Osteoblast (primary cell): ENCODE measurements around the gene TRPV4. TPM values are rescaled to one million over a fixed set of nuclear protein-coding genes. Genes with fewer than 3 reads are reported as not detected.

Source experiments
- DNase-seq: peaks from one replicate; pipeline ENCODE4 v3.0.0; 2011; ENCODE audit warnings: low spot score, mixed read lengths; ENCODE audit not compliant: insufficient read length; ENCODE audit errors: missing footprints
- H2AFZ ChIP-seq: 2 replicates; pipeline ENCODE4 v1.6.0; 2011; ENCODE audit warnings: mild to moderate bottlenecking, low read length
- H3K27ac ChIP-seq: 2 replicates; pipeline ENCODE4 v1.5.1; 2011; ENCODE audit warnings: mild to moderate bottlenecking, low read depth, low read length, moderate library complexity
- H3K27me3 ChIP-seq: 2 replicates; pipeline ENCODE4 v1.6.0; 2012; ENCODE audit warnings: mild to moderate bottlenecking, control low read depth, inconsistent platforms, low read length, moderate library complexity; ENCODE audit not compliant: insufficient read depth
- H3K36me3 ChIP-seq: 2 replicates; pipeline ENCODE4 v1.5.1; 2011; ENCODE audit warnings: mild to moderate bottlenecking, low read length, control low read depth, moderate library complexity; ENCODE audit not compliant: insufficient read depth
- H3K4me1 ChIP-seq: 2 replicates; pipeline ENCODE4 v1.5.1; 2011; ENCODE audit warnings: mild to moderate bottlenecking, low read length, control low read depth, moderate library complexity; ENCODE audit not compliant: insufficient read depth
- H3K4me2 ChIP-seq: 2 replicates; pipeline ENCODE4 v1.6.0; 2011; ENCODE audit warnings: mild to moderate bottlenecking, low read length; ENCODE audit not compliant: insufficient read depth
- H3K4me3 ChIP-seq: fragments of 200-600 bp; sonication (generic); 3 replicates; pipeline ENCODE4 v1.5.1; 2012; ENCODE audit warnings: mild to moderate bottlenecking, low read length, inconsistent platforms; ENCODE audit not compliant: insufficient read depth
- H3K79me2 ChIP-seq: 2 replicates; pipeline ENCODE4 v1.6.0; 2012; ENCODE audit warnings: mild to moderate bottlenecking, low read length, control low read depth, inconsistent platforms; ENCODE audit not compliant: insufficient read depth
- H3K9me3 ChIP-seq: 2 replicates; pipeline ENCODE4 v1.5.1; 2011; ENCODE audit warnings: low read depth, low read length, control low read depth
- H4K20me1 ChIP-seq: 2 replicates; pipeline ENCODE4 v1.6.0; 2012; ENCODE audit warnings: mild to moderate bottlenecking, low read length, control low read depth; ENCODE audit not compliant: insufficient read depth
- CTCF ChIP-seq: IDR thresholded peaks from 2 replicates; pipeline ENCODE4 v1.5.1; 2011; ENCODE audit warnings: mild to moderate bottlenecking, low read depth, low read length, moderate library complexity; ENCODE audit errors: extremely low read depth
- total RNA-seq: library from RNA; depleted of rRNA; stranded (reverse); fragments of >200 nt; gene quantifications from 2 replicates; pipeline ENCODE4 v1.2.3, GENCODE V29; 2012

TRPV4 gene
- total RNA-seq, 1 donor, result 5.8 TPM

- Histone ChIP-seq H3K9me3 (no peaks in the 10 kb centered on the region), H3K4me1 (no peaks in the 10 kb centered on the region), H3K27me3 (no peaks in the 10 kb centered on the region), H3K79me2 (no peaks in the 10 kb centered on the region), H2AFZ (no peak overlapping the region), H3K36me3 (no peaks in the 10 kb centered on the region), H3K27ac (no peak overlapping the region), H3K4me3 (no peak overlapping the region), H4K20me1 (peaks cover 7% of the 10 kb centered on the region), H3K4me2 (no peak overlapping the region)
- no peak for TF ChIP-seq CTCF
- DNase-seq, result no peak
Observed at GRCh38 chr12:109828754-109829511, 4.3 kb downstream of the TRPV4 start.

GRCh38 chr12:109827566-109828550 is 5.3 kb downstream of the TRPV4 start:
- peak; percentile 73 for DNase-seq
- Histone ChIP-seq H3K4me1 (no peaks in the 10 kb centered on the region), H3K79me2 (no peaks in the 10 kb centered on the region), H3K9me3 (no peaks in the 10 kb centered on the region), H3K4me2 (no peak overlapping the region), H3K27ac (no peak overlapping the region), H2AFZ (no peak overlapping the region), H3K27me3 (no peaks in the 10 kb centered on the region), H3K4me3 (no peak overlapping the region), H4K20me1 (peaks cover 7% of the 10 kb centered on the region), H3K36me3 (no peaks in the 10 kb centered on the region)
- no peak for TF ChIP-seq CTCF

GRCh38 chr12:109827080-109827479 is 6.1 kb downstream of the TRPV4 start:
- Histone ChIP-seq H3K9me3 (no peaks in the 10 kb centered on the region), H3K79me2 (no peaks in the 10 kb centered on the region), H3K27me3 (no peaks in the 10 kb centered on the region), H4K20me1 (peaks cover 7% of the 10 kb centered on the region), H3K27ac (no peak overlapping the region), H3K4me2 (no peak overlapping the region), H3K36me3 (no peaks in the 10 kb centered on the region), H3K4me1 (no peaks in the 10 kb centered on the region), H3K4me3 (no peak overlapping the region), H2AFZ (no peak overlapping the region)
- TF ChIP-seq CTCF, result no peak
- no peak for DNase-seq

- DNase-seq, result no peak
- H3K4me2 ChIP-seq, result no peak overlapping the region
- peaks cover 7% of the 10 kb centered on the region for H4K20me1 ChIP-seq
- no peaks in the 10 kb centered on the region for H3K27me3 ChIP-seq
- H2AFZ ChIP-seq, result no peak overlapping the region
- no peak overlapping the region for H3K4me3 ChIP-seq
- H3K36me3 ChIP-seq, result no peaks in the 10 kb centered on the region
- H3K79me2 ChIP-seq, result no peaks in the 10 kb centered on the region
- no peaks in the 10 kb centered on the region for H3K4me1 ChIP-seq
- H3K9me3 ChIP-seq, result no peaks in the 10 kb centered on the region
- no peak overlapping the region for H3K27ac ChIP-seq
- no peak for TF ChIP-seq CTCF
Observed at GRCh38 chr12:109824731-109825130, 8.5 kb downstream of the TRPV4 start.
